NT2/D1 (cell line): ENCODE measurements around the gene SLC23A1.

Experiments
- DNase-seq: peaks from one replicate; pipeline ENCODE4 v3.0.0-alpha.2; 2011; ENCODE audit warnings: low read depth, low spot score
- H3K27me3 ChIP-seq: 2 replicates; pipeline ENCODE4 v1.6.0; 2011; ENCODE audit warnings: mild to moderate bottlenecking; ENCODE audit not compliant: insufficient read length, insufficient read depth
- H3K36me3 ChIP-seq: 2 replicates; pipeline ENCODE4 v1.6.1; 2011; ENCODE audit warnings: mild to moderate bottlenecking, low read length, mixed read lengths; ENCODE audit not compliant: insufficient read depth, insufficient read length
- H3K4me1 ChIP-seq: 2 replicates; pipeline ENCODE4 v1.5.1; 2011; ENCODE audit not compliant: insufficient read depth, insufficient read length
- H3K4me3 ChIP-seq: 2 replicates; pipeline ENCODE4 v1.5.1; 2011; ENCODE audit warnings: low read depth; ENCODE audit not compliant: insufficient read length
- H3K9ac ChIP-seq: 2 replicates; pipeline ENCODE4 v1.6.0; 2011; ENCODE audit warnings: low read depth; ENCODE audit not compliant: insufficient read length
- H3K9me3 ChIP-seq: 2 replicates; pipeline ENCODE4 v1.5.1; 2011; ENCODE audit warnings: mild to moderate bottlenecking, low read length; ENCODE audit not compliant: insufficient read depth
- SUZ12 ChIP-seq: IDR thresholded peaks from 2 replicates; pipeline ENCODE4 v1.6.1; 2011; ENCODE audit not compliant: insufficient read length, insufficient read depth; ENCODE audit errors: extremely low read depth
- YY1 ChIP-seq: IDR thresholded peaks from 2 replicates; pipeline ENCODE4 v1.6.1; 2011; ENCODE audit not compliant: insufficient read length, insufficient read depth
- ZNF274 ChIP-seq: IDR thresholded peaks from 2 replicates; pipeline ENCODE4 v1.6.1; 2011; ENCODE audit warnings: mild to moderate bottlenecking, low read depth, low read length

SLC23A1 gene

GRCh38 chr5:139419226-139420192, 36.4 kb upstream of the SLC23A1 start:
- peaks cover 44% of the 10 kb centered on the region for H3K36me3 ChIP-seq
- no peaks in the 10 kb centered on the region for H3K27me3 ChIP-seq
- TF ChIP-seq ZNF274 (no peak), SUZ12 (no peak), YY1 (no peak)
- no peaks in the 10 kb centered on the region for H3K4me1 ChIP-seq
- no peak for DNase-seq
- H3K9me3 ChIP-seq: no peaks in the 10 kb centered on the region
- no peak overlapping the region for H3K9ac ChIP-seq
- no peak overlapping the region for H3K4me3 ChIP-seq

GRCh38 chr5:139418793-139419192, 35.7 kb upstream of the SLC23A1 start:
- no peak for DNase-seq
- Histone ChIP-seq H3K4me1 (no peaks in the 10 kb centered on the region), H3K36me3 (peaks cover 38% of the 10 kb centered on the region), H3K9me3 (no peaks in the 10 kb centered on the region), H3K4me3 (no peak overlapping the region), H3K9ac (peak overlapping the region; percentile 3), H3K27me3 (no peaks in the 10 kb centered on the region)
- TF ChIP-seq ZNF274 (no peak), SUZ12 (no peak), YY1 (no peak)

- TF ChIP-seq SUZ12 (no peak), YY1 (no peak)
- Histone ChIP-seq H3K4me3 (no peak overlapping the region), H3K4me1 (no peaks in the 10 kb centered on the region), H3K9ac (no peak overlapping the region), H3K36me3 (peaks cover 41% of the 10 kb centered on the region), H3K27me3 (no peaks in the 10 kb centered on the region), H3K9me3 (no peaks in the 10 kb centered on the region)
- no peak for DNase-seq
Measured at GRCh38 chr5:139417214-139417613, 34.1 kb upstream of the SLC23A1 start.

- no peaks in the 10 kb centered on the region for H3K9me3 ChIP-seq
- no peak overlapping the region for H3K9ac ChIP-seq
- peaks cover 36% of the 10 kb centered on the region for H3K36me3 ChIP-seq
- no peak for TF ChIP-seq ZNF274
- TF ChIP-seq SUZ12: no peak
- H3K4me1 ChIP-seq: no peaks in the 10 kb centered on the region
- no peak overlapping the region for H3K4me3 ChIP-seq
- no peak for DNase-seq
- H3K27me3 ChIP-seq: no peaks in the 10 kb centered on the region
Measured at GRCh38 chr5:139416651-139417050, 33.6 kb upstream of the SLC23A1 start.

GRCh38 chr5:139415869-139416268, 32.8 kb upstream of the SLC23A1 start:
- no peak for DNase-seq
- peaks cover 34% of the 10 kb centered on the region for H3K36me3 ChIP-seq
- no peak overlapping the region for H3K9ac ChIP-seq
- no peaks in the 10 kb centered on the region for H3K9me3 ChIP-seq
- TF ChIP-seq SUZ12 (no peak), ZNF274 (no peak), YY1 (no peak)
- no peaks in the 10 kb centered on the region for H3K27me3 ChIP-seq
- no peak overlapping the region for H3K4me3 ChIP-seq
- H3K4me1 ChIP-seq: no peaks in the 10 kb centered on the region

GRCh38 chr5:139415221-139415861, 32.2 kb upstream of the SLC23A1 start:
- Histone ChIP-seq H3K9me3 (no peaks in the 10 kb centered on the region), H3K4me1 (no peaks in the 10 kb centered on the region), H3K36me3 (peaks cover 32% of the 10 kb centered on the region), H3K4me3 (no peak overlapping the region), H3K27me3 (no peaks in the 10 kb centered on the region), H3K9ac (no peak overlapping the region)
- no peak for DNase-seq
- TF ChIP-seq YY1: no peak
- no peak for TF ChIP-seq SUZ12
- no peak for TF ChIP-seq ZNF274

- no peak for TF ChIP-seq YY1
- TF ChIP-seq ZNF274: no peak
- TF ChIP-seq SUZ12: no peak
- Histone ChIP-seq H3K36me3 (peaks cover 32% of the 10 kb centered on the region), H3K9me3 (no peaks in the 10 kb centered on the region), H3K4me1 (no peaks in the 10 kb centered on the region), H3K9ac (no peak overlapping the region), H3K27me3 (no peaks in the 10 kb centered on the region), H3K4me3 (no peak overlapping the region)
- no peak for DNase-seq
Measured at GRCh38 chr5:139414581-139415130, 31.6 kb upstream of the SLC23A1 start.
